ENCODE measurements around the gene TNFRSF1B. TPM values are rescaled to one million over a fixed set of nuclear protein-coding genes. Genes with fewer than 3 reads are reported as not detected.

The TNFRSF1B gene
- total RNA-seq, 1 donor from 2014 or later = 9.9 TPM

GRCh38 chr1:12202190-12202497, 35.4 kb downstream of the TNFRSF1B start:
- H3K4me3 ChIP-seq (ENCODE audit: low read length in 3 of 3) = no peak overlapping the region
- H3K9me3 ChIP-seq (ENCODE audit: control insufficient read depth in 3 of 3, low read length in 3 of 3) = no peaks in the 10 kb centered on the region

GRCh38 chr1:12202577-12202976, 35.8 kb downstream of the TNFRSF1B start:
- H3K4me1 ChIP-seq (ENCODE audit: control insufficient read depth in 3 of 3, insufficient read depth in 3 of 3, low read length in 3 of 3) = peaks cover 0 to 3% (median 0%) of the 10 kb centered on the region in 3 donors
- H3K9me3 ChIP-seq (ENCODE audit: control insufficient read depth in 3 of 3, low read length in 3 of 3) = no peaks in the 10 kb centered on the region
- H3K9ac ChIP-seq (ENCODE audit: low read depth in 1 of 3, low read length in 3 of 3) = no peak overlapping the region
- H3K4me3 ChIP-seq (ENCODE audit: low read length in 3 of 3) = no peak overlapping the region
- no peak overlapping the region for H3K27ac ChIP-seq (ENCODE audit: low read depth, low read length)
- H3K36me3 ChIP-seq (ENCODE audit: control insufficient read depth in 3 of 3, insufficient read depth in 3 of 3, low read length in 3 of 3) = peaks cover 17 to 23% (median 23%) of the 10 kb centered on the region in 3 donors
- no peaks in the 10 kb centered on the region for H3K27me3 ChIP-seq (ENCODE audit: control insufficient read depth in 3 of 3, insufficient read depth in 3 of 3, low read length in 3 of 3)

More at GRCh38 chr1:12202190-12202497, 35.4 kb downstream of the TNFRSF1B start:
- H3K27me3 ChIP-seq (ENCODE audit: control insufficient read depth in 3 of 3, insufficient read depth in 3 of 3, low read length in 3 of 3) = no peaks in the 10 kb centered on the region
- peaks cover 0 to 3% (median 0%) of the 10 kb centered on the region in 3 donors for H3K4me1 ChIP-seq (ENCODE audit: control insufficient read depth in 3 of 3, insufficient read depth in 3 of 3, low read length in 3 of 3)
- H3K9ac ChIP-seq (ENCODE audit: low read depth in 1 of 3, low read length in 3 of 3) = no peak overlapping the region
- peaks cover 14 to 28% (median 20%) of the 10 kb centered on the region in 3 donors for H3K36me3 ChIP-seq (ENCODE audit: control insufficient read depth in 3 of 3, insufficient read depth in 3 of 3, low read length in 3 of 3)
- H3K27ac ChIP-seq (ENCODE audit: low read depth, low read length) = no peak overlapping the region

GRCh38 chr1:12203216-12204007, 36.6 kb downstream of the TNFRSF1B start:
- H3K36me3 ChIP-seq (ENCODE audit: control insufficient read depth in 3 of 3, insufficient read depth in 3 of 3, low read length in 3 of 3) = peaks cover 12 to 23% (median 20%) of the 10 kb centered on the region in 3 donors
- no peak overlapping the region for H3K27ac ChIP-seq (ENCODE audit: low read depth, low read length)
- no peak overlapping the region for H3K4me3 ChIP-seq (ENCODE audit: low read length in 3 of 3)
- H3K27me3 ChIP-seq (ENCODE audit: control insufficient read depth in 3 of 3, insufficient read depth in 3 of 3, low read length in 3 of 3) = no peaks in the 10 kb centered on the region
- H3K4me1 ChIP-seq (ENCODE audit: control insufficient read depth in 3 of 3, insufficient read depth in 3 of 3, low read length in 3 of 3) = peaks cover 0 to 2% (median 0%) of the 10 kb centered on the region in 3 donors
- H3K9ac ChIP-seq (ENCODE audit: low read depth in 1 of 3, low read length in 3 of 3) = no peak overlapping the region
- H3K9me3 ChIP-seq (ENCODE audit: control insufficient read depth in 3 of 3, low read length in 3 of 3) = no peaks in the 10 kb centered on the region

- Histone ChIP-seq H3K27ac (ENCODE audit: low read depth, low read length) (no peak overlapping the region), H3K9me3 (ENCODE audit: control insufficient read depth in 3 of 3, low read length in 3 of 3) (no peaks in the 10 kb centered on the region), H3K36me3 (ENCODE audit: control insufficient read depth in 3 of 3, insufficient read depth in 3 of 3, low read length in 3 of 3) (peaks cover 12 to 23% (median 20%) of the 10 kb centered on the region in 3 donors)
Measured at GRCh38 chr1:12204140-12204539, 37.3 kb downstream of the TNFRSF1B start.

GRCh38 chr1:12204754-12205658, 38.2 kb downstream of the TNFRSF1B start:
- Histone ChIP-seq H3K4me3 (ENCODE audit: low read length in 3 of 3) (no peak overlapping the region), H3K27me3 (ENCODE audit: control insufficient read depth in 3 of 3, insufficient read depth in 3 of 3, low read length in 3 of 3) (no peaks in the 10 kb centered on the region), H3K27ac (ENCODE audit: low read depth, low read length) (no peak overlapping the region), H3K36me3 (ENCODE audit: control insufficient read depth in 3 of 3, insufficient read depth in 3 of 3, low read length in 3 of 3) (peaks cover 12 to 23% (median 17%) of the 10 kb centered on the region in 3 donors), H3K9ac (ENCODE audit: low read depth in 1 of 3, low read length in 3 of 3) (no peak overlapping the region), H3K9me3 (ENCODE audit: control insufficient read depth in 3 of 3, low read length in 3 of 3) (no peaks in the 10 kb centered on the region), H3K4me1 (ENCODE audit: control insufficient read depth in 3 of 3, insufficient read depth in 3 of 3, low read length in 3 of 3) (peaks cover 3 to 8% (median 7%) of the 10 kb centered on the region in 3 donors)

More at GRCh38 chr1:12204140-12204539, 37.3 kb downstream of the TNFRSF1B start:
- H3K27me3 ChIP-seq (ENCODE audit: control insufficient read depth in 3 of 3, insufficient read depth in 3 of 3, low read length in 3 of 3) = no peaks in the 10 kb centered on the region
- no peak overlapping the region for H3K4me3 ChIP-seq (ENCODE audit: low read length in 3 of 3)
- H3K9ac ChIP-seq (ENCODE audit: low read depth in 1 of 3, low read length in 3 of 3) = no peak overlapping the region
- peaks cover 3 to 8% (median 4%) of the 10 kb centered on the region in 3 donors for H3K4me1 ChIP-seq (ENCODE audit: control insufficient read depth in 3 of 3, insufficient read depth in 3 of 3, low read length in 3 of 3)

GRCh38 chr1:12206238-12206637, 39.4 kb downstream of the TNFRSF1B start:
- H3K27ac ChIP-seq (ENCODE audit: low read depth, low read length) = no peak overlapping the region
- H3K27me3 ChIP-seq (ENCODE audit: control insufficient read depth in 3 of 3, insufficient read depth in 3 of 3, low read length in 3 of 3) = no peaks in the 10 kb centered on the region
- H3K4me3 ChIP-seq (ENCODE audit: low read length in 3 of 3) = no peak overlapping the region
- H3K36me3 ChIP-seq (ENCODE audit: control insufficient read depth in 3 of 3, insufficient read depth in 3 of 3, low read length in 3 of 3) = peaks cover 12 to 23% (median 14%) of the 10 kb centered on the region in 3 donors
- no peak overlapping the region for H3K9ac ChIP-seq (ENCODE audit: low read depth in 1 of 3, low read length in 3 of 3)
- no peaks in the 10 kb centered on the region for H3K9me3 ChIP-seq (ENCODE audit: control insufficient read depth in 3 of 3, low read length in 3 of 3)
- peaks cover 3 to 8% (median 7%) of the 10 kb centered on the region in 3 donors for H3K4me1 ChIP-seq (ENCODE audit: control insufficient read depth in 3 of 3, insufficient read depth in 3 of 3, low read length in 3 of 3)

- Histone ChIP-seq H3K9me3 (ENCODE audit: control insufficient read depth in 3 of 3, low read length in 3 of 3) (no peaks in the 10 kb centered on the region), H3K4me1 (ENCODE audit: control insufficient read depth in 3 of 3, insufficient read depth in 3 of 3, low read length in 3 of 3) (peaks cover 3 to 8% (median 7%) of the 10 kb centered on the region in 3 donors), H3K27ac (ENCODE audit: low read depth, low read length) (no peak overlapping the region), H3K9ac (ENCODE audit: low read depth in 1 of 3, low read length in 3 of 3) (no peak overlapping the region), H3K36me3 (ENCODE audit: control insufficient read depth in 3 of 3, insufficient read depth in 3 of 3, low read length in 3 of 3) (peaks cover 12 to 16% (median 14%) of the 10 kb centered on the region in 3 donors), H3K4me3 (ENCODE audit: low read length in 3 of 3) (no peak overlapping the region), H3K27me3 (ENCODE audit: control insufficient read depth in 3 of 3, insufficient read depth in 3 of 3, low read length in 3 of 3) (no peaks in the 10 kb centered on the region)
Measured at GRCh38 chr1:12206792-12207424, 40.1 kb downstream of the TNFRSF1B start.

- H3K9me3 ChIP-seq (ENCODE audit: control insufficient read depth in 3 of 3, low read length in 3 of 3) = no peaks in the 10 kb centered on the region
- H3K4me1 ChIP-seq (ENCODE audit: control insufficient read depth in 3 of 3, insufficient read depth in 3 of 3, low read length in 3 of 3) = peaks cover 3 to 8% (median 7%) of the 10 kb centered on the region in 3 donors
- no peak overlapping the region for H3K27ac ChIP-seq (ENCODE audit: low read depth, low read length)
Measured at GRCh38 chr1:12208271-12208670, 41.5 kb downstream of the TNFRSF1B start.

GRCh38 chr1:12208764-12209494, 42.1 kb downstream of the TNFRSF1B start:
- H3K36me3 ChIP-seq (ENCODE audit: control insufficient read depth in 3 of 3, insufficient read depth in 3 of 3, low read length in 3 of 3) = peaks cover 3 to 9% (median 7%) of the 10 kb centered on the region in 3 donors
- no peak overlapping the region for H3K9ac ChIP-seq (ENCODE audit: low read depth in 1 of 3, low read length in 3 of 3)
- no peaks in the 10 kb centered on the region for H3K9me3 ChIP-seq (ENCODE audit: control insufficient read depth in 3 of 3, low read length in 3 of 3)
- peaks cover 3 to 8% (median 7%) of the 10 kb centered on the region in 3 donors for H3K4me1 ChIP-seq (ENCODE audit: control insufficient read depth in 3 of 3, insufficient read depth in 3 of 3, low read length in 3 of 3)
- no peaks in the 10 kb centered on the region for H3K27me3 ChIP-seq (ENCODE audit: control insufficient read depth in 3 of 3, insufficient read depth in 3 of 3, low read length in 3 of 3)
- H3K27ac ChIP-seq (ENCODE audit: low read depth, low read length) = no peak overlapping the region
- H3K4me3 ChIP-seq (ENCODE audit: low read length in 3 of 3) = no peak overlapping the region

More at GRCh38 chr1:12208271-12208670, 41.5 kb downstream of the TNFRSF1B start:
- no peak overlapping the region for H3K9ac ChIP-seq (ENCODE audit: low read depth in 1 of 3, low read length in 3 of 3)
- no peaks in the 10 kb centered on the region for H3K27me3 ChIP-seq (ENCODE audit: control insufficient read depth in 3 of 3, insufficient read depth in 3 of 3, low read length in 3 of 3)
- peaks cover 5 to 9% (median 7%) of the 10 kb centered on the region in 3 donors for H3K36me3 ChIP-seq (ENCODE audit: control insufficient read depth in 3 of 3, insufficient read depth in 3 of 3, low read length in 3 of 3)
- no peak overlapping the region for H3K4me3 ChIP-seq (ENCODE audit: low read length in 3 of 3)
